IPS DF 4.7 (cell line): Measurements from ENCODE around the gene TM9SF1.
"Not testable (repeated sequence)": the region's sequence is repeated elsewhere in the genome, so short reads cannot be mapped to it uniquely, and the experiment has no call there.

Source experiments
- DNase-seq: peaks from one replicate; pipeline ENCODE4 v3.0.0-alpha.2; 2013; ENCODE audit warnings: low spot score; ENCODE audit errors: extremely low read depth

Gene TM9SF1

GRCh38 chr14:24226473-24226872 is 31.2 kb upstream of the TM9SF1 start:
- no peak for DNase-seq

- DNase-seq, result no peak
Observed at GRCh38 chr14:24224618-24225071, 29.4 kb upstream of the TM9SF1 start.

- DNase-seq, result not testable (repeated sequence)
Observed at GRCh38 chr14:24222987-24223386, 27.7 kb upstream of the TM9SF1 start.

- DNase-seq, result no peak
Observed at GRCh38 chr14:24219521-24219920, 24.3 kb upstream of the TM9SF1 start.

GRCh38 chr14:24219080-24219479 is 23.8 kb upstream of the TM9SF1 start:
- DNase-seq, result no peak

- not testable (repeated sequence) for DNase-seq
Observed at GRCh38 chr14:24216876-24217275, 21.6 kb upstream of the TM9SF1 start.

- DNase-seq, result no peak
Observed at GRCh38 chr14:24216345-24216699, 21.1 kb upstream of the TM9SF1 start.

GRCh38 chr14:24215495-24216344 is 20.5 kb upstream of the TM9SF1 start, which contains the start of gene MDP1:
Gene MDP1, minus strand, starts transcription at chr14:24216066. Its CDS starts 111 bp downstream, at chr14:24215955.
- no peak for DNase-seq

GRCh38 chr14:24213866-24214662 is 18.8 kb upstream of the TM9SF1 start:
- DNase-seq, result no peak

GRCh38 chr14:24212924-24213865 is 18.0 kb upstream of the TM9SF1 start, which contains the start of gene CHMP4A:
Gene CHMP4A, minus strand, starts transcription at chr14:24213488. Its CDS starts 49 bp downstream, at chr14:24213439.
- peak; percentile 94 for DNase-seq

- DNase-seq, result no peak
Observed at GRCh38 chr14:24211311-24211710, 16.1 kb upstream of the TM9SF1 start.

- DNase-seq, result no peak
Observed at GRCh38 chr14:24207625-24208024, 12.4 kb upstream of the TM9SF1 start.

GRCh38 chr14:24207104-24207551 is 11.9 kb upstream of the TM9SF1 start:
- DNase-seq, result no peak

GRCh38 chr14:24206260-24207103 is 11.2 kb upstream of the TM9SF1 start:
- no peak for DNase-seq

- DNase-seq, result no peak
Observed at GRCh38 chr14:24204163-24205146, 9.2 kb upstream of the TM9SF1 start.

GRCh38 chr14:24203249-24203886 is 8.1 kb upstream of the TM9SF1 start:
- DNase-seq, result not testable (repeated sequence)

- DNase-seq, result not testable (repeated sequence)
Observed at GRCh38 chr14:24202538-24202937, 7.3 kb upstream of the TM9SF1 start.

- no peak for DNase-seq
Observed at GRCh38 chr14:24198814-24199524, 3.7 kb upstream of the TM9SF1 start.
